Myocyte (in vitro differentiated cells): ENCODE results near the gene SORBS1. TPM values are rescaled to one million over a fixed set of nuclear protein-coding genes. Genes with fewer than 3 reads are reported as not detected.

ENCODE experiments used
- DNase-seq: peaks from one replicate; pipeline ENCODE4 v3.0.0-alpha.2; 2012; ENCODE audit warnings: low read depth
- total RNA-seq: library from RNA; depleted of rRNA; stranded (reverse); fragments of >200 nt; gene quantifications from 2 replicates; pipeline ENCODE4 v1.2.3, GENCODE V29; 2014

The SORBS1 gene
- total RNA-seq, 1 donor from 2014 or later, result 112 TPM

GRCh38 chr10:95442341-95442740 lies 118.8 kb downstream of the SORBS1 start:
- no peak for DNase-seq

DNA sequence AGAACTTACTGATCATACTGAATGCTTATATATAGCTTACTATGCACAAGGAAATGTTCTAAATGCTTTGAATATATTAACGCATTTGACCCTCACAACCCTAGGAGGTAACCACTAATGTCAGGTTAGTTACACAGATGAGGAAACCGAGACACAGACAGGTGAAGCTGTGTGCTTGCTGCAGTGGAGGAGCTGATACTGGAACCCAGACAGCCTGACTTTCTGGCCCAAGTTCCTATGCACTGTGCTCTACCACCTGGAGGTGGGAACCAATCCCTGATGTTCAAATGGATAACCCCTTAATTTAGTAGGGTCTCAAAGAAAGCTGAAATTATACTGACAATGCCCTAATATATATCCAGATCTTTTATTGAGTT lies 119.6 kb downstream of the SORBS1 start:
- DNase-seq, result no peak

DNA sequence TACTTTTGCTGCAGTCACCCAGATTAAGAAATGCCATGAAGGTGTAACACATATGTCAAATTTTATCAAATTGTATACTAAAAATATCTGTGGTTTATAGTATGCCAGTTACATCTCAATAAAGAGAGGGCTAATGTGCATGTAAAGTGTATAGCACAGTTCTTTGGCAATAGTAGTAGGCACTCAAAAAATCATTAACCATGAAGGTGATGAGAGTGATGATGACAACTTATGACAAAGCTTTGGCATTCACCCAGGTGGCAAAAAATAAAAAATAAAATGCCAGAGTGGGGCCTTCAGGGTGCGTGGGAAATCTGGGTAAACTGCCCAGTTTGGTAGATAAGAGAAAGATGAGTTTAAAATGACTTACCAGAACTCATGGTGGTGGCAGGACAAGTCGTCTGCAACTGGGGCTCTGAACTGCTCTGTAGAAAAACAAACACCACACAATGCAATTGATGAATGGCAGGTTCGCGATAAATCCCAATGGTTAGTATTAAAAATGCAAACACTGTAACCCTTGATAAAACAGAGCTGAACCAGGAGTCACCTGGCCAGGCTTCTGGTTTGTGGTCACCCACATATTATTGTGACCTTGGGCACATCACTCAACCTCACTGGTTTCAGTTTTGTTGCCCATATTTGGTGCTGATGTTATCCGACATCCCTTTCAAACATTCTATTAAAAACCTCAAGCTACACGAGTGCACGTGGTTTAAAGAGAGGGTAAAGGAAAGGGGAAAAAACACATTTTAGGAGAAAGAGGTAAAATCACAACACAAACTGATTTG lies 120.2 kb downstream of the SORBS1 start:
- DNase-seq, result no peak

GRCh38 chr10:95440038-95440725 lies 121.0 kb downstream of the SORBS1 start:
- DNase-seq, result no peak

GRCh38 chr10:95438781-95439180 lies 122.4 kb downstream of the SORBS1 start:
- DNase-seq, result no peak

- DNase-seq, result no peak
These were observed 123.5 kb downstream of the SORBS1 start for GRCh38 chr10:95437669-95438068.

- no peak for DNase-seq
These were observed 125.5 kb downstream of the SORBS1 start for GRCh38 chr10:95435548-95436279.

- DNase-seq, result no peak
These were observed 126.6 kb downstream of the SORBS1 start for GRCh38 chr10:95434583-95434982.

- DNase-seq, result peak; percentile 55
These were observed 129.2 kb downstream of the SORBS1 start for GRCh38 chr10:95431900-95432342.

- DNase-seq, result peak; percentile 73
These were observed 130.8 kb downstream of the SORBS1 start for GRCh38 chr10:95430231-95430951.

GRCh38 chr10:95429639-95430038 lies 131.5 kb downstream of the SORBS1 start:
- no peak for DNase-seq

DNA sequence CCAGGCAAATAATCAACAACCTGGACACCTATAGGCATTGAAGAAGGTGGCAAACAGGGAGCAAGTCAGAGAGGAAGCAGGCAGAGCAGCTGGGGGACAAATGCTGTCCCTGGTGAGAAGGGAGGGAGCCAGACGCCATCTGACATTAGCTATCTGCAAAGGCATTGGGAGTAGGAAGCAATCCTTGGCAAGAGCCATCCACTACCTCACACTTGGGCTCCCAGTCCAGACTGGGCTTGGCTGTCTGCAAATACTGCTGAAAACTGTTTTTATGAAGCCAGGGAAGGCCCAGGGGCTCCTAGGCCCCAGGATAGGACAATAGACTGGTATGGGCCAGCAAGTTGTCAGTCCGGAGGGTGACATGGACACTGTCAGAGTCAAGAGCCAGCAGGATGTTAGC lies 132.5 kb downstream of the SORBS1 start:
- DNase-seq, result no peak

DNA sequence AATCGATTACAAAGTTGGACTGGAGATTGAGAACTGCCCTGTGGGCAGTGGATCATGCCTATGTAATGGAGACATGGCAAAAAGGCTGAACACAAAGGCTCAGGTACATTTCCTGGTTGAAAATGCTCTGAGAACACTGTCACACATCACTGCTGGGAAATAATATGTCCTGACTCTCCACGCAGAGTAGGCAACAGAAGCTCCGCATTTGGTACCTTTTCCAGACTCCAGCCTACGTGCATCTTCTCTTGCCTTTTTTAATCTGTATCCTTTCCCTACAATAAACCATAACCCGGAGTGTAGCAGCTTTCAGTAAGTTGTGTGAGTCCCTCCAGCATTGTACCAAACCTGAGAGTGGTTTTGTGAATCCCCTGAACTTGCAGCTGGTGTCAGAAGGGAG lies 134.7 kb downstream of the SORBS1 start:
- DNase-seq, result no peak

DNA sequence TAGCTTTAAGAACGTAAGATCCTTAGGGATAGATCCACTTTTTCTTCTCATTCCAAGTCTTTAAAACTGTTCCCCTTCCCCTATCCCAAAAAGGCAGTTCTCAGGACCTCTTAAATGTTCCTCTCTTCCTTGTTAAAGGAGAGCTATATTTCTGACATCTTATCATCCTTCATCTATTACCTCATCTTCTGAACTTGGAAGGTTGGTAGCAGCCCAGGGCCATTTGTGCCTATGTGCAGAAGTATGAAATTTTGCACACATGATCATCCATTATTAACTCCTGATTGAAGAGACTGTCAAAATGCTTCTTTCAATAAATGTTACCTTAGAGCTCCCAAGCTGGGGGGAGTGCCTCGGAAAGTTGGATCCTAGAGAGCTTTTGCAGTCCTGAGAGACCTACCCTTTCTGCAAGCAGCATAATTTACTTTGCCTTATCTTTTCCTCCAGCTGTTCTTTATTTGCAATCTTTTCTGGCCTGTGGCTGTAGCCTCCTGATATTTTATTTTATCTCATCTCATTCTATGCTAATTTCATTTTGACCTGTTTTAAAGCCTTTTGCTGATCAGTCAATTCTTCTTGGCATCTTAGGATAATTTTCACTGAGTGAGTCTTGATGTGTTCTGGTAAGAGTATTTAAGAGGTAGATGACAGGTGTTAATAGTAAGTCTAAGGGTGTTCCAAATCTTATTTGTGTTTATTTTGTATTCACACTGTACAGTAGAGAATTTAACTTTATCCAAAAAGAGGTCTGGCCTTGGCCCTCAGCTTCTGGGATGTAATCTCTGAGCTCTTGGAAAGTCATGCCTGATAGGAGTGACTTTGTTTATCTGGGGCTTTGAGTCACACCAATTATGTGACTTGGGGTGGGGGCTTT lies 135.3 kb downstream of the SORBS1 start:
- no peak for DNase-seq

GRCh38 chr10:95423164-95424005 lies 137.8 kb downstream of the SORBS1 start:
- DNase-seq, result no peak

DNA sequence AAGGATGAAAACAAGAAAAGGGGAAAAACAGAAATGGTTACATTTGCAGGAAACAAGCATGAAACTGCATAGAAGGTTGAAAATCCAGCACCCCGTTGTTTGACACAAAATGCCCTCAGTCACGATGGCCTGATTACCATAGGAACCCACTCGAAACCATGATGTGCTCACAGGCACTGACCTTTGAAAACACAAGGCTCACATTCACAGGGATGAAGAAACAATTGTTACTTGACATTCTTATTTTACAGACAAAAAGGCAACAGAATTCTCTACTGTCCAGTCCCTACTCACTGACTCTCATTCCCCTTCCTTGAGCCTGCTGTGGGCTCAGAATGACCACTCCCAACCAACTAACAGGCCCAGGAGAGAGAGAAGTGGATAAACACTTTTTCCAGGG lies 138.9 kb downstream of the SORBS1 start:
- DNase-seq, result no peak

DNA sequence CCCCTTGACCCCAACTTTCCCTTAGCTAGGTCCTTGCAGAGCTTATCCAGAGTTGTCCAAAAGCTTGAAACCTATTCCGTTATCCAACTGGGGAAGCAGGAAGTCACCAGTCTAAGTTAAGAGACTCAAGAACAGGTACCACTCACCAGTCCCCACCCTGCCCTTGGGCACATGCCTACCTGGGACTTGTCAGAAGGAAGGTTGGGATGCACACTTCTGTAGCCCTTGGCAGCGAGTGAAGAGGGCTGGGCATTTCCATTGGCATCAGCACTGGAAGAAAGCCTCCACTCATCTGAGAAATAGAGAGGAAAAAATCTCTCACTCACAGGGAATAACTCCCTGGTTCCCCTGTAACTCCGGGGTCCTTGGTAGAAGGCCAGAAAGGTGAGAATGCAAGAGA lies 139.4 kb downstream of the SORBS1 start:
- no peak for DNase-seq

DNA sequence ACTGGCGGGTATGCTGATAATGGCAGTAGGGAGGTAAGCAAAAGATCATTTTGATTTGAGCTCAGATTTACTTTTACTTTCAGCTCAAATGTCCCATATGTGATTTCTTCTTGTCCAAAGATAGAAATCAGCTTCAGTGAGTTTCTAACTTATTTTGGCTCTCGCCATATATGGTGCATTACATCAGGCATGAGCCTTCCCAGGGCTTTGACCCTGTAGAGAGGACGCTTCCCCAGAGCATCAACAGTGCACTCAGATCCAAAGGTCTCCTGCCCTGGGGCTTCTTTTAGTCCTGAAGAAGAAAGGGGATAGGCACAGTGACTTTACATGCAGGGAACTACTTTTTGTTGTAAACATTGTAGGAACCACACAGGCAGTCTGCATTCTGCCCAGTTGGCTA lies 141.8 kb downstream of the SORBS1 start:
- DNase-seq, result no peak

GRCh38 chr10:95416973-95417372 lies 144.2 kb downstream of the SORBS1 start:
- DNase-seq, result no peak

GRCh38 chr10:95416270-95416669 lies 144.9 kb downstream of the SORBS1 start:
- DNase-seq, result no peak
